ENCODE data around the gene VAT1.

VAT1 gene

DNA sequence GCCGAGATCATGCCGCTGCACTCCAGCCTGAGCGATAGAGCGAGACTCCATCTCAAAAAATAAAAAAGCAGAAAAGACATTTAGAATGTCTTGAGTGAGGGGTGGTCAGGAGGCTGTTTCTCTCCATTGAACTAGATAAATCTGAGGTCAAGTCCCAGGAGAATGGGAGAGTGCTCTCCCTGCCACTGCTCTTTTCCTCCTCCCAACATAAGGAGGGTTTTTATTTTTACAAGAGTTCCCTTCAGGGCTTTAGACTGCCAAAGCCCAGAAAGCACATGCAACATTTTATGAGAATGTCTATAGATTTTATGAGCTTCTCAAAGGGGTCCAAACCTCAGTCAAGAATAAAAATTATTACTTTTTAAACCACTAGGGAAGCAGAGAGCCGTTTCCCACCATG, 4.4 kb upstream of the VAT1 start:
- no peak overlapping the region for H3K4me3 ChIP-seq (ENCODE audit: low read depth, low read length)
- TF ChIP-seq, protein P1, sequence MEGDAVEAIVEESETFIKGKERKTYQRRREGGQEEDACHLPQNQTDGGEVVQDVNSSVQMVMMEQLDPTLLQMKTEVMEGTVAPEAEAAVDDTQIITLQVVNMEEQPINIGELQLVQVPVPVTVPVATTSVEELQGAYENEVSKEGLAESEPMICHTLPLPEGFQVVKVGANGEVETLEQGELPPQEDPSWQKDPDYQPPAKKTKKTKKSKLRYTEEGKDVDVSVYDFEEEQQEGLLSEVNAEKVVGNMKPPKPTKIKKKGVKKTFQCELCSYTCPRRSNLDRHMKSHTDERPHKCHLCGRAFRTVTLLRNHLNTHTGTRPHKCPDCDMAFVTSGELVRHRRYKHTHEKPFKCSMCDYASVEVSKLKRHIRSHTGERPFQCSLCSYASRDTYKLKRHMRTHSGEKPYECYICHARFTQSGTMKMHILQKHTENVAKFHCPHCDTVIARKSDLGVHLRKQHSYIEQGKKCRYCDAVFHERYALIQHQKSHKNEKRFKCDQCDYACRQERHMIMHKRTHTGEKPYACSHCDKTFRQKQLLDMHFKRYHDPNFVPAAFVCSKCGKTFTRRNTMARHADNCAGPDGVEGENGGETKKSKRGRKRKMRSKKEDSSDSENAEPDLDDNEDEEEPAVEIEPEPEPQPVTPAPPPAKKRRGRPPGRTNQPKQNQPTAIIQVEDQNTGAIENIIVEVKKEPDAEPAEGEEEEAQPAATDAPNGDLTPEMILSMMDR (IDR thresholded peaks at IDR 0.05; ENCODE audit: borderline replicate concordance, insufficient read depth, low read depth, low read length), result no peak

GRCh38 chr17:43025766-43026537, 3.8 kb upstream of the VAT1 start:
- TF ChIP-seq, protein P1 (IDR thresholded peaks at IDR 0.05; ENCODE audit: borderline replicate concordance, insufficient read depth, low read depth, low read length), result no peak
- H3K4me3 ChIP-seq (ENCODE audit: low read depth, low read length), result no peak overlapping the region

- no peak overlapping the region for H3K4me3 ChIP-seq (ENCODE audit: low read depth, low read length)
- TF ChIP-seq, protein P1 (IDR thresholded peaks at IDR 0.05; ENCODE audit: borderline replicate concordance, insufficient read depth, low read depth, low read length), result no peak
These were observed 3.1 kb upstream of the VAT1 start for GRCh38 chr17:43025290-43025657.

GRCh38 chr17:43024407-43025289, 2.5 kb upstream of the VAT1 start, which contains the start of gene RND2:
RND2 (plus strand) TSS chr17:43025231; CDS start chr17:43025348, 117 bp downstream.
- TF ChIP-seq, protein P1 (IDR thresholded peaks at IDR 0.05; ENCODE audit: borderline replicate concordance, insufficient read depth, low read depth, low read length), result peak; percentile 82
- peak within 1 kb of the TSS; percentile 55 for H3K4me3 ChIP-seq (ENCODE audit: low read depth, low read length)

GRCh38 chr17:43020789-43021740, 1.1 kb downstream of the VAT1 start:
- H3K4me3 ChIP-seq (ENCODE audit: low read depth, low read length), result peak overlapping the region; percentile 60
- TF ChIP-seq, protein P1 (IDR thresholded peaks at IDR 0.05; ENCODE audit: borderline replicate concordance, insufficient read depth, low read depth, low read length), result no peak

GRCh38 chr17:43020030-43020621, 2.1 kb downstream of the VAT1 start:
- TF ChIP-seq, protein P1 (IDR thresholded peaks at IDR 0.05; ENCODE audit: borderline replicate concordance, insufficient read depth, low read depth, low read length), result no peak
- H3K4me3 ChIP-seq (ENCODE audit: low read depth, low read length), result no peak overlapping the region

All from GM12875 (cell line).